Progenitor cell of endocrine pancreas (in vitro differentiated cells): Measurements from ENCODE around the gene VCX3B. TPM values are rescaled to one million over a fixed set of nuclear protein-coding genes. Genes with fewer than 3 reads are reported as not detected.
"Not testable (repeated sequence)": the region's sequence is repeated elsewhere in the genome, so short reads cannot be mapped to it uniquely, and the experiment has no call there.

ENCODE experiments used
- DNase-seq: peaks from one replicate; pipeline ENCODE4 v3.0.0; 2021; ENCODE audit warnings: low spot score; ENCODE audit not compliant: unreplicated experiment
- H3K27ac Mint-ChIP-seq: 2 replicates; pipeline ENCODE4 v1.8.0; 2021; ENCODE audit warnings: mild to moderate bottlenecking, moderate library complexity, mixed read lengths
- H3K27me3 Mint-ChIP-seq: 2 replicates; pipeline ENCODE4 v1.8.0; 2021; ENCODE audit warnings: mixed read lengths
- H3K36me3 Mint-ChIP-seq: 2 replicates; pipeline ENCODE4 v1.8.0; 2022; ENCODE audit warnings: mixed read lengths; ENCODE audit not compliant: insufficient read depth
- H3K4me1 Mint-ChIP-seq: 2 replicates; pipeline ENCODE4 v1.8.0; 2021; ENCODE audit warnings: low read depth, mixed read lengths
- H3K4me3 Mint-ChIP-seq: 2 replicates; pipeline ENCODE4 v1.8.0; 2021; ENCODE audit warnings: low read depth, mild to moderate bottlenecking, moderate library complexity, mixed read lengths
- H3K9me3 Mint-ChIP-seq: 2 replicates; pipeline ENCODE4 v1.8.0; 2021; ENCODE audit warnings: low read depth, mixed read lengths
- CTCF ChIP-seq: fragments of 200-600 bp; sonication (generic); IDR thresholded peaks from one replicate; pipeline ENCODE4 v1.5.0; 2021; ENCODE audit warnings: antibody characterized with exemption, mild to moderate bottlenecking; ENCODE audit not compliant: unreplicated experiment
- total RNA-seq: library from RNA; stranded (reverse); gene quantifications from 2 replicates; pipeline ENCODE4 v1.2.1, GENCODE V29; 2021

VCX3B gene
- total RNA-seq, 1 donor from 2014 or later = not detected

GRCh38 chrX:8433109-8434062 lies 31.2 kb upstream of the VCX3B start:
- DNase-seq = no peak
- Mint-ChIP-seq H3K27me3 (no peaks in the 10 kb centered on the region), H3K36me3 (no peaks in the 10 kb centered on the region), H3K27ac (no peak overlapping the region), H3K4me1 (no peaks in the 10 kb centered on the region), H3K9me3 (no peaks in the 10 kb centered on the region), H3K4me3 (no peak overlapping the region)
- no peak for TF ChIP-seq CTCF

GRCh38 chrX:8447368-8447767 lies 17.3 kb upstream of the VCX3B start:
- no peak for TF ChIP-seq CTCF
- no peak for DNase-seq
- Mint-ChIP-seq H3K9me3 (peaks cover 3% of the 10 kb centered on the region), H3K27me3 (no peaks in the 10 kb centered on the region), H3K36me3 (no peaks in the 10 kb centered on the region), H3K4me3 (no peak overlapping the region), H3K27ac (no peak overlapping the region), H3K4me1 (no peaks in the 10 kb centered on the region)

- not testable (repeated sequence) for H3K4me3 Mint-ChIP-seq, H3K27ac Mint-ChIP-seq, H3K27me3 Mint-ChIP-seq, DNase-seq, H3K36me3 Mint-ChIP-seq, H3K9me3 Mint-ChIP-seq, H3K4me1 Mint-ChIP-seq
These were observed 12.3 kb upstream of the VCX3B start for GRCh38 chrX:8452343-8452742.

- no peaks in the 10 kb centered on the region for H3K27me3 Mint-ChIP-seq
- H3K9me3 Mint-ChIP-seq = peaks cover 6% of the 10 kb centered on the region
- H3K27ac Mint-ChIP-seq = no peak overlapping the region
- no peaks in the 10 kb centered on the region for H3K36me3 Mint-ChIP-seq
- DNase-seq = no peak
- H3K4me1 Mint-ChIP-seq = no peaks in the 10 kb centered on the region
- H3K4me3 Mint-ChIP-seq = no peak overlapping the region
- no peak for TF ChIP-seq CTCF
These were observed 11.0 kb upstream of the VCX3B start for GRCh38 chrX:8453611-8454010.

- no peak overlapping the region for H3K27ac Mint-ChIP-seq
- no peak for DNase-seq
- no peaks in the 10 kb centered on the region for H3K4me1 Mint-ChIP-seq
- no peak for TF ChIP-seq CTCF
- H3K36me3 Mint-ChIP-seq = no peaks in the 10 kb centered on the region
- peaks cover 11% of the 10 kb centered on the region for H3K9me3 Mint-ChIP-seq
- H3K4me3 Mint-ChIP-seq = no peak overlapping the region
- H3K27me3 Mint-ChIP-seq = no peaks in the 10 kb centered on the region
These were observed 9.1 kb upstream of the VCX3B start for GRCh38 chrX:8455557-8455956.

- no peak for TF ChIP-seq CTCF
- H3K4me1 Mint-ChIP-seq = no peaks in the 10 kb centered on the region
- no peak for DNase-seq
- H3K27ac Mint-ChIP-seq = no peak overlapping the region
- no peaks in the 10 kb centered on the region for H3K27me3 Mint-ChIP-seq
- H3K9me3 Mint-ChIP-seq = peaks cover 12% of the 10 kb centered on the region
- no peaks in the 10 kb centered on the region for H3K36me3 Mint-ChIP-seq
- no peak overlapping the region for H3K4me3 Mint-ChIP-seq
These were observed 2.1 kb upstream of the VCX3B start for GRCh38 chrX:8462488-8462887.
